HTERT RPE-1 (cell line): Measurements from ENCODE around the gene C1QC.
"Not testable (repeated sequence)": the region's sequence is repeated elsewhere in the genome, so short reads cannot be mapped to it uniquely, and the experiment has no call there.

Experiments
- in situ Hi-C: fragments of 300-500 bp; cut with MboI; formaldehyde crosslinking; loops from 4 replicates; pipeline ENCODE4 v1.14.3; 2020; ENCODE audit warnings: low sequenced_read_pairs

C1QC gene

GRCh38 chr1:22646384-22646783 is 3.0 kb downstream of the C1QC start:
- in situ Hi-C loops: no loop called here

- in situ Hi-C loops: no loop called here
These were observed 6.8 kb downstream of the C1QC start for GRCh38 chr1:22650089-22650693.

- in situ Hi-C loops: no loop called here
These were observed 8.8 kb downstream of the C1QC start for GRCh38 chr1:22651941-22652856.

- in situ Hi-C loops: no loop called here
These were observed 9.5 kb downstream of the C1QC start, which contains the start of gene C1QB for GRCh38 chr1:22652881-22653316. C1QB (plus strand) TSS chr1:22653236; CDS start chr1:22659463, 6,227 bp downstream.

GRCh38 chr1:22654692-22655091 is 11.3 kb downstream of the C1QC start:
- in situ Hi-C loops: no loop called here

GRCh38 chr1:22658385-22659163 is 15.1 kb downstream of the C1QC start:
- in situ Hi-C loops: no loop called here

GRCh38 chr1:22660716-22661241 is 17.3 kb downstream of the C1QC start:
- in situ Hi-C loops: no loop called here

GRCh38 chr1:22661880-22662279 is 18.4 kb downstream of the C1QC start:
- in situ Hi-C loops: no loop called here

GRCh38 chr1:22662318-22662717 is 18.9 kb downstream of the C1QC start:
- in situ Hi-C loops: no loop called here

- in situ Hi-C loops: no loop called here
These were observed 19.6 kb downstream of the C1QC start for GRCh38 chr1:22662986-22663408.

- in situ Hi-C loops: no loop called here
These were observed 22.3 kb downstream of the C1QC start for GRCh38 chr1:22665752-22666151.

- in situ Hi-C loops: no loop called here
These were observed 23.0 kb downstream of the C1QC start for GRCh38 chr1:22666412-22666811.

GRCh38 chr1:22668840-22669239 is 25.4 kb downstream of the C1QC start:
- in situ Hi-C loops: not testable (repeated sequence)

GRCh38 chr1:22670352-22670975 is 27.0 kb downstream of the C1QC start:
- in situ Hi-C loops: no loop called here

- in situ Hi-C loops: no loop called here
These were observed 28.6 kb downstream of the C1QC start for GRCh38 chr1:22671999-22672398.

- in situ Hi-C loops: no loop called here
These were observed 30.3 kb downstream of the C1QC start for GRCh38 chr1:22673486-22674409.

- in situ Hi-C loops: no loop called here
These were observed 30.9 kb downstream of the C1QC start for GRCh38 chr1:22674410-22674749.

GRCh38 chr1:22676151-22676550 is 32.7 kb downstream of the C1QC start:
- in situ Hi-C loops: not testable (repeated sequence)

GRCh38 chr1:22676916-22677583 is 33.6 kb downstream of the C1QC start:
- in situ Hi-C loops: no loop called here
